IPS DF 6.9 (cell line): ENCODE results near the gene HTRA2.

Experiments used
- DNase-seq: peaks from one replicate; pipeline ENCODE4 v3.0.0-alpha.2; 2013; ENCODE audit warnings: low read depth, low spot score
- H3K27ac ChIP-seq: one replicate; pipeline ENCODE4 v1.5.1; 2013; ENCODE audit warnings: low read length, control low read depth
- H3K27me3 ChIP-seq: 2 replicates; pipeline ENCODE4 v1.6.1; 2013; ENCODE audit warnings: mild to moderate bottlenecking, low read length; ENCODE audit not compliant: control insufficient read depth, insufficient read depth
- H3K36me3 ChIP-seq: 2 replicates; pipeline ENCODE4 v1.6.1; 2013; ENCODE audit warnings: low read length; ENCODE audit not compliant: control insufficient read depth, insufficient read depth
- H3K4me1 ChIP-seq: 2 replicates; pipeline ENCODE4 v1.6.1; 2013; ENCODE audit warnings: low read length; ENCODE audit not compliant: control insufficient read depth, insufficient read depth
- H3K4me3 ChIP-seq: 2 replicates; pipeline ENCODE4 v1.5.1; 2013; ENCODE audit warnings: mild to moderate bottlenecking, low read length
- H3K9me3 ChIP-seq: 2 replicates; pipeline ENCODE4 v1.6.1; 2013; ENCODE audit warnings: low read length, inconsistent platforms; ENCODE audit not compliant: control insufficient read depth, insufficient read depth
- WGBS: extraction: QIAGEN DNeasy Blood & Tissue Kit; methylation state at CpG from one replicate; pipeline ENCODE4 v1.1.7; 2013; ENCODE audit warnings: mixed read lengths, missing lambda C conversion rate; ENCODE audit not compliant: insufficient read length, insufficient coverage; 5-methylcytosine and 5-hydroxymethylcytosine counted together

HTRA2 gene

DNA sequence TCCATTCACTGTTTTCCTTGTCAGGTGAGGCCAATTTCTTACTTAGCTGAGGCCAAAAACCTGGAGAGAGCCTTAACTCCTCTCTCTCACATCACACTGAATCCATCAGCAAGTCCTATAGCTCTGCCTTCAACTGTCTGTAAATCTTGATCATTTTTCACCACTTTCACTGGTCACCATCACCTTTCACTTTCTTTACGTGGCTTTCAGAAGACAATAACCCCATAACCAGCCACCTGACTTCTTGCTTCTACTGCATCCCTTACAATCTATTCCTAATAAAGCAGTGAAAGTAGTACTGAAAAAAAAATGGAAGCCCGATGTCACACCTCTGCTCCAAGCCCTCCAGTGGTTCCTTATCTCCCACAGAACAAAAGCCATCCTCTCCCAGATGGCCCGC lies 16.3 kb downstream of the HTRA2 start:
- peaks cover 1% of the 10 kb centered on the region; the same call in 1 of the 2 replicates for H3K4me1 ChIP-seq
- H3K9me3 ChIP-seq, result no peaks in the 10 kb centered on the region
- H3K4me3 ChIP-seq, result no peak overlapping the region
- H3K27ac ChIP-seq, result no peak overlapping the region
- H3K36me3 ChIP-seq, result no peaks in the 10 kb centered on the region
- DNase-seq, result no peak
- no CpG with 5 or more reads among the region's 3 CpGs for WGBS
- peaks cover 4% of the 10 kb centered on the region; the same call in 1 of the 2 replicates for H3K27me3 ChIP-seq

DNA sequence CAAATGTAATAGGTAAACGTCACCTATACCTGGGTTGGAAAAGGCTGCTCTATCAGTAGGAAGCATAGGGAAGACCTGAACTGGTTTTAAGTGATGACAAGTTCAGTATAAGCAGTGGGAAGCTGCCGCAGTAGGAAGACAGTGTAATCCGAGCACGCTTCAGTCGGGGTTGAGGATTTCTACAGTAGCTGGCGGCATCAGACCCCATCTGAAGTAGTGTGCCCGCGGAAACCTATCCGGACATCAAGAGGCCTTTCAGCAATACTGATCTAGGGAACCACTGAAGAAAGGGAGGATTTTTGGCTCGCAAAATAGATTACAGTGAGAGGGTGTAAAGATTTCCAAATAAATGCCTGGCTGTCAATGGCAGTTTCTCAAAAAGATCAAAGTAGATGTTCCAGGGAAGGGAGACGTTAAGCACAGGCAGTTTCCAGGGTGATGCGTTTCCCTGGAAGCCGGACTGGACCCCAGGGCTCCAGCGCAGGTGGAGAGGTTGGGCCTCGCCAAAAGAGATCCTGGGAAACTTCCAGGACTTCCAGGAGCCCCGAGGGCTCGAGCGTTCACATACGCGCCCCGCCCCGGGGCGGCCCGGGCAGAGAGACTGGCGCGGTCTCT lies 18.7 kb downstream of the HTRA2 start:
- Histone ChIP-seq H3K9me3 (no peaks in the 10 kb centered on the region), H3K36me3 (no peaks in the 10 kb centered on the region), H3K27ac (no peak overlapping the region), H3K4me1 (peaks cover 1% of the 10 kb centered on the region; the same call in 1 of the 2 replicates), H3K27me3 (peaks cover 4% of the 10 kb centered on the region; the same call in 1 of the 2 replicates), H3K4me3 (peak overlapping the region; percentile 53)
- DNase-seq, result no peak
- no CpG with 5 or more reads among the region's 26 CpGs for WGBS

DNA sequence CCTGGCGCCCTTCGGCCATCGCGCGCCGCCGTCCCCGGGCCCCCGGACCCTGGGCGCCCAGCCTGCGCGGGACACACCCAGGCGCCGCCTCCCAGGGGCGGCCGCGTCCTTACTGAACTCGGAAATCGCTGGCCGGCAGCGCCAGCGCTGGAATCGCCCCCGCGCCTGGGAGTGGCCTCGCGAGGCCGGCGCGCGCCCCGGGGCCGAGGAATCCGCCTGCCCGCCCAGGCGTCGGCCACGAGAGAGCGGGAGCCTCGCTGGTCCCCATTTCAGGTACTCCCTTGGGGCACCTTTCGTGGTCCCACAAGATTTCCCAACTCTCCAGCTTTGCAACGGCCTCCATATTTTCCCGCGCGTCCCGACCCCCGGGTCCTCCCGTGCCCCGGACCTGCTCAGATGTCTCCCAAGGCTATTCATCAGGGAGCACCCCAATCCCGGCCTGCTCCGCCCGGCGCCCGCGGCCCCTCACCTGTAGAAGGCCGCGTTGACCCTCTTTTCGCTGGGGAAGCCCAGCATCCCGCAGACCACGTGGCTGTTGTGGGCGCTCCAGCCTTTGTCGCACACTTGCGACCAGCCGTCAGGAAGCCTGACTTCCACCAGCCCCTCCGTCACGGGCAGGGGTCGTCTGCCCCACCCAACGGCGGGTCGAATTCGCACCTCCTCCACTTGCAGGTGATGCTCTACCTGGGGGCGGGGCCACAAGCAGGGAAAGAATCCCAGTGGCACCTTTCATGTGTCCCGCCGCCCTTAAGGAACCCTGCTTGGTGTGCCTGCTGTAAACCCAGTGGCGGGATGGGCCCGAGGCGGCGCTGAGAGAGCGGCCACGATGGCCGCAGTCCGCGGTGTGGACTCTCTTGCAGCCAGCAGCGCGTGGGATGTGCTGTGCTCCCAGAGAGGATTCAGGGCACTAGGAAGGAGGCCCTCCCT lies 19.4 kb downstream of the HTRA2 start:
- Histone ChIP-seq H3K27me3 (peaks cover 4% of the 10 kb centered on the region; the same call in 1 of the 2 replicates), H3K27ac (no peak overlapping the region), H3K4me1 (peaks cover 1% of the 10 kb centered on the region; the same call in 1 of the 2 replicates), H3K36me3 (no peaks in the 10 kb centered on the region), H3K9me3 (no peaks in the 10 kb centered on the region), H3K4me3 (peak overlapping the region; percentile 53)
- no peak for DNase-seq
- no CpG with 5 or more reads among the region's 85 CpGs for WGBS

DNA sequence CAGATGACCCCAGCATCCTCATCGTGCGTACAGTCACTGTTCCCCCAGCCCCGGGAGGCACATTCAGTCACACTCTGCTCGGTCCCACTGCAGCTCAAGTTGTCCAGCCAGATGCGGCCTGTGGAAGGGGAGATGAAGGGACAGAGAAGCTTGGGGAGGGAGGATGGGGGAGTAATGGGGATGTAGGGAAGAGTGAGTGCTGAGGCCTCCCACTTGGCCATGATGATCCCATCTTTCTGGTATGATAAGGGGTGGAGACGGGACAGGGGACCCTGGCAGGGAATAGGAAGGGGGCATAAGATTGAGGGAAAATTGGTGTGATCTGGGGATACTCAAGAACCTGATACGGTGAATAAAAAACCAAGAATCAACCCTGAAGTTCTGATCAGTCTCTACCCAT lies 20.5 kb downstream of the HTRA2 start:
- no CpG with 5 or more reads among the region's 7 CpGs for WGBS
- peaks cover 4% of the 10 kb centered on the region; the same call in 1 of the 2 replicates for H3K27me3 ChIP-seq
- H3K4me1 ChIP-seq, result peaks cover 1% of the 10 kb centered on the region; the same call in 1 of the 2 replicates
- H3K9me3 ChIP-seq, result no peaks in the 10 kb centered on the region
- H3K4me3 ChIP-seq, result no peak overlapping the region
- H3K36me3 ChIP-seq, result no peaks in the 10 kb centered on the region
- no peak for DNase-seq
- no peak overlapping the region for H3K27ac ChIP-seq

GRCh38 chr2:74551530-74551929 lies 21.8 kb downstream of the HTRA2 start:
- Histone ChIP-seq H3K4me3 (no peak overlapping the region), H3K4me1 (peaks cover 4% of the 10 kb centered on the region), H3K27me3 (peaks cover 7% of the 10 kb centered on the region; the same call in 1 of the 2 replicates)

GRCh38 chr2:74551942-74552913 lies 22.5 kb downstream of the HTRA2 start:
- no peak overlapping the region for H3K27ac ChIP-seq
- DNase-seq, result no peak
- H3K9me3 ChIP-seq, result no peaks in the 10 kb centered on the region
- no peaks in the 10 kb centered on the region for H3K36me3 ChIP-seq
- H3K4me3 ChIP-seq, result no peak overlapping the region
- H3K4me1 ChIP-seq, result peaks cover 4% of the 10 kb centered on the region
- no CpG with 5 or more reads among the region's 21 CpGs for WGBS
- peaks cover 7% of the 10 kb centered on the region; the same call in 1 of the 2 replicates for H3K27me3 ChIP-seq

More at GRCh38 chr2:74551530-74551929, 21.8 kb downstream of the HTRA2 start:
- Histone ChIP-seq H3K27ac (no peak overlapping the region), H3K9me3 (no peaks in the 10 kb centered on the region), H3K36me3 (no peaks in the 10 kb centered on the region)
- DNase-seq, result no peak

DNA sequence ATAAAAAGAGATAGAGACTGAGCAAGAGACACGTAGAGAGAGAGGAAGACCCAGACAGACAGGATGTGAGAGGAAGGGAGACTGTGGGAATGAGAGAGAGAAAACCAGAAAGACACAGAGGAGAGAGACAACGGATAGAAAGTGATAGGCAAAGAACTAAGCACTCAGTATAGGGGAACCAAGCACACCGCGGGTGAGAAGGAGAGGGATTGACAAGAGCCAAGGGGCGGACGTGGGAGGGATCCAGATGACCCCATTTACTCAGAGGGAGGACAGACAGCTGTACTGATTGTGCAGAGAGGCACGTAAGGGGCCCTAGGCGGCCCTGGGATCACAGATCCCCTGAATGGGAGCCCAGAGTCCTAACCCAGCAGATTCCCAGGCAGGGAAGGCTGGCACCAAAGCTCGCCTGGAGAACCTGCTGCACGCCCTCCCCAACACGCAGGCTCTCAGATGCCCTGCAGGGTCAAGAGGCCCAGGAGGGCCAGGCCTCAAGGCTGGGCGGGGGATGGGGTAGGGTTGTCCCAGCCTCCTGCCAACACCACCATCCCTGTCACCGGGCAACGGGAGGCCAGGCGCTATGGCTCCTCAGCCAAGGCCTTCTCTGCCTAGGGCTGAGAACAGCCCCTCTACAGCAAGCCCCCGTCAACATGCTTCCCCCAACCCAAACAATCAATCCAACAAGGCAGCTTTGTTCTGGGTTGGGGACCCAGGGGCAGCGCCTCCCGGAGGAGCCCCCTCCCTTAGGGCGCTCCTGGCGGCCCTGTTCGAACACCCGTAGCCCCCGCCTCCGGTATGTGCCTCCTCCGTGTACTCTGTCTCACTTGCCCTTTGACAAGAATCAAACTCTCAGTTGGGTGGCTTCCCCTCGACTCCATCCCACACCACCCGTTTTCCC lies 23.4 kb downstream of the HTRA2 start:
- Histone ChIP-seq H3K9me3 (no peaks in the 10 kb centered on the region), H3K27me3 (peaks cover 5% of the 10 kb centered on the region; the same call in 1 of the 2 replicates), H3K36me3 (no peaks in the 10 kb centered on the region), H3K27ac (no peak overlapping the region), H3K4me1 (peaks cover 4% of the 10 kb centered on the region), H3K4me3 (peak overlapping the region; percentile 80; the same call in 1 of the 2 replicates)
- DNase-seq, result no peak
- no CpG with 5 or more reads among the region's 27 CpGs for WGBS

- H3K4me1 ChIP-seq, result peaks cover 4% of the 10 kb centered on the region; the same call in 1 of the 2 replicates
- no peak for DNase-seq
These were observed 24.4 kb downstream of the HTRA2 start, which contains the start of the genes DOK1 and LOXL3 for GRCh38 chr2:74553892-74554819. TSS of gene DOK1 (plus strand) at chr2:74554720. CDS start at chr2:74554755, 35 bp downstream. TSS of gene LOXL3 (minus strand) at chr2:74553942. CDS start at chr2:74552634, 1,308 bp downstream.

More at GRCh38 chr2:74553892-74554819, 24.4 kb downstream of the HTRA2 start, which contains the start of the genes DOK1 and LOXL3:
- H3K4me3 ChIP-seq, result peak within 1 kb of the TSS; percentile 80
- WGBS, result no CpG with 5 or more reads among the region's 73 CpGs
- no peak within 1 kb of the TSS for H3K27ac ChIP-seq
- H3K36me3 ChIP-seq, result no peaks in the 10 kb centered on the region
- no peaks in the 10 kb centered on the region for H3K9me3 ChIP-seq
- peaks cover 5% of the 10 kb centered on the region; the same call in 1 of the 2 replicates for H3K27me3 ChIP-seq
